ENCODE data around the gene DISC1.

DISC1 gene

DNA sequence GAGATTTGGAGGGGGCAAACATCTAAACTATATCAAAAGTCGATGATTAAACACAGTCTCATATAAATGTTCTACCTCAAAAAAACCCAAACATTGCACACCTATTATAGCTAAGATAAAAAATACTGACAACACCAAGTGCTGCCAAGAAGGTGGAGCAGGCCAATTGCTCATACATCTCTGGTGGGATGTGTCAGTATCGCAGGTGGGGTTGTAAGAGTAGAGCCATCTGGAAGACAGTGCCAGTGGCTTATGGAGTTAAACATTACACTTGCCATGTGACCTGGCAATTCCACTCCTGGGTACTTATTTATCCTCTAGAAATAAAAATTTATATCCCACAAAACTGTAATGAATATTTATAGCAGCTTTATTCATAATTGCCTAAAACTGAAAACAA lies 213.4 kb downstream of the DISC1 start:
- Mint-ChIP-seq H3K4me3 (no peak overlapping the region), H3K27me3 (ENCODE audit: low read depth, poor library complexity) (peaks cover 9% of the 10 kb centered on the region), H3K4me1 (peaks cover 8% of the 10 kb centered on the region), H3K27ac (no peak overlapping the region), H3K9me3 (no peaks in the 10 kb centered on the region), H3K36me3 (ENCODE audit: low read depth) (no peaks in the 10 kb centered on the region)
- no peak for DNase-seq
- TF ChIP-seq, protein P1, sequence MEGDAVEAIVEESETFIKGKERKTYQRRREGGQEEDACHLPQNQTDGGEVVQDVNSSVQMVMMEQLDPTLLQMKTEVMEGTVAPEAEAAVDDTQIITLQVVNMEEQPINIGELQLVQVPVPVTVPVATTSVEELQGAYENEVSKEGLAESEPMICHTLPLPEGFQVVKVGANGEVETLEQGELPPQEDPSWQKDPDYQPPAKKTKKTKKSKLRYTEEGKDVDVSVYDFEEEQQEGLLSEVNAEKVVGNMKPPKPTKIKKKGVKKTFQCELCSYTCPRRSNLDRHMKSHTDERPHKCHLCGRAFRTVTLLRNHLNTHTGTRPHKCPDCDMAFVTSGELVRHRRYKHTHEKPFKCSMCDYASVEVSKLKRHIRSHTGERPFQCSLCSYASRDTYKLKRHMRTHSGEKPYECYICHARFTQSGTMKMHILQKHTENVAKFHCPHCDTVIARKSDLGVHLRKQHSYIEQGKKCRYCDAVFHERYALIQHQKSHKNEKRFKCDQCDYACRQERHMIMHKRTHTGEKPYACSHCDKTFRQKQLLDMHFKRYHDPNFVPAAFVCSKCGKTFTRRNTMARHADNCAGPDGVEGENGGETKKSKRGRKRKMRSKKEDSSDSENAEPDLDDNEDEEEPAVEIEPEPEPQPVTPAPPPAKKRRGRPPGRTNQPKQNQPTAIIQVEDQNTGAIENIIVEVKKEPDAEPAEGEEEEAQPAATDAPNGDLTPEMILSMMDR (IDR thresholded peaks at IDR 0.05), result no peak

DNA sequence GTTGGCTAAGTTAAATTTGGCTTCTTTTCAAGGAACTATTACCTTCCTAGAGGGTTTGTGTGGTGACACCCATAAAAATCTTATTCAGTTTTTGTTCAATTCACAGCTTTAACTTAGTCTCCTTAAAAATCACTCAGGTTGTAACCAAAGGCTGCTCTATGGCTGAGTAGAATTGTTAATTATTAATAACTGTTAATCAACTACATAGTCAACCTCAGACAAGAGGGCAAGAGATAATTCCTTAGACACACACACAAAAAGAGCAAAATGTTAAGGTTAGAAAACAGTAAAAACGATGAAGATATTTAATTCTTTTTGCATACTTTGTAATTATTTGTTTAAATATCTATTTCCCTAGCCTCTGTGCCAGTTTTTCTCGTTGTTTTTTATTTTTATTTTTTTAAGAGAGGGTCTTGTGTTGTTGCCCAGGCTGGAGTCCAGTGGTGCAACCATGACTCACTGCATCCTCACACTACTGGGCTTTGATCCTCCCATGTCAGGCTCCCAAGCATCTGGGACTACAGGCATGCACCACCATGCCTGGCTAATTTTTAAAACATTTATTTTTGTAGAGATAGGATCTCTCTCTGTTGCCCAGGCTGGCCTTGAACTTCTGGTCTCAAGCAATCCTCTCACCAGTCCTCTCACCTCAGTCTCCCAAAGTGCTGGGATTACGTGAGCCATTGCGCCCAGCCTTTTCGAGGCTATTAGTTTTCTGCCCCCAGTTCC lies 215.2 kb downstream of the DISC1 start:
- no peaks in the 10 kb centered on the region for H3K9me3 Mint-ChIP-seq

DNA sequence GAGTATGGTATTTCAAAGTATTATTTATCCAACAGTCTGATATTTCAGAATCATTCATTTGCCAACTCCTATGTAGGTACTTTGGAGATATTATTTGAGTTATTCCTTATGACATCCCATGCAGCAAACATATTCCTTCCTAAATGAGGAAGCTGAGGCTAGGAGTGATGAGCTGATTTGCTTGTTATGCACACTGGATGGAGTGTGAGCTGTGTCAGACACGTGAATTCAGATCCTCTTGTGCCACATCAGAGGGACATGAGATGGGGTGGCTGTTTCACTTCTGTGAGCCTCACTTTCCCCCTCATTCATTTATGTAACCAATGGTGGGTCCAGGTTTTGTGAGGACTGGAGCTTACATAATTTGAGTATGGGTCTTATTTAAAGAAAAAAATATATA lies 215.9 kb downstream of the DISC1 start:
- H3K9me3 Mint-ChIP-seq, result no peaks in the 10 kb centered on the region
- H3K27ac Mint-ChIP-seq, result no peak overlapping the region
- TF ChIP-seq, protein P1 (IDR thresholded peaks at IDR 0.05), result no peak
- H3K4me1 Mint-ChIP-seq, result peaks cover 24% of the 10 kb centered on the region
- no peaks in the 10 kb centered on the region for H3K36me3 Mint-ChIP-seq (ENCODE audit: low read depth)
- peaks cover 11% of the 10 kb centered on the region for H3K27me3 Mint-ChIP-seq (ENCODE audit: low read depth, poor library complexity)
- no peak for DNase-seq
- no peak overlapping the region for H3K4me3 Mint-ChIP-seq

More for the DNA sequence above, 215.2 kb downstream of the DISC1 start:
- Mint-ChIP-seq H3K36me3 (ENCODE audit: low read depth) (no peaks in the 10 kb centered on the region), H3K27ac (no peak overlapping the region), H3K27me3 (ENCODE audit: low read depth, poor library complexity) (peaks cover 11% of the 10 kb centered on the region), H3K4me3 (no peak overlapping the region), H3K4me1 (peaks cover 18% of the 10 kb centered on the region)
- no peak for DNase-seq
- TF ChIP-seq, protein P1 (IDR thresholded peaks at IDR 0.05), result no peak

DNA sequence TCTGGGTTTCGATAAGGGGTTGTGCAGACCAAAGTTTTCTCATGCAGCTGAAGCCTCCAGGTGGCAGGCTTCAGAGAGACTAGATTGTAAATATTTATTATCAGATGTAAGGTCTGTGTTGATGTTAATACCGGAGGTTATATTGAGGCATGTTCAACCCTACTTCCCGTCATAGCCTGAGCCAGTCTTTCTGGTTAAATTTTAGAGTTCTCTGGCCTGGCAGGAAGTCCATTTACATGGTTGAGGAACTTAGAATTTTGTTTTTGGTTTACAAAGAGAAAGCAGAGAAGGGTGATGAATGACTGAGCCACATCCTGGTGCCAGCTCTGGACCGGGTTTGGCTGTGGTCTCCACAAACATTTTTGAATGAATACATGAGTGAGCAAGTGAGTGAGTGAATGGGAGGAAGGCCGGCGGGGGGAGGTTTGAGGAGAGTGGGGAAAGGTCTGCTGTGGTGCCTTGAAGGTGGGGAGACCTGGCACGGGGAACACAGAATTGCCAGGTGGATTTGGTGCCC lies 218.5 kb downstream of the DISC1 start:
- H3K36me3 Mint-ChIP-seq (ENCODE audit: low read depth), result no peaks in the 10 kb centered on the region
- H3K4me3 Mint-ChIP-seq, result no peak overlapping the region
- no peak overlapping the region for H3K27ac Mint-ChIP-seq
- no peaks in the 10 kb centered on the region for H3K9me3 Mint-ChIP-seq
- peaks cover 4% of the 10 kb centered on the region for H3K27me3 Mint-ChIP-seq (ENCODE audit: low read depth, poor library complexity)
- no peak for DNase-seq
- TF ChIP-seq, protein P1 (IDR thresholded peaks at IDR 0.05), result no peak
- peaks cover 21% of the 10 kb centered on the region for H3K4me1 Mint-ChIP-seq

DNA sequence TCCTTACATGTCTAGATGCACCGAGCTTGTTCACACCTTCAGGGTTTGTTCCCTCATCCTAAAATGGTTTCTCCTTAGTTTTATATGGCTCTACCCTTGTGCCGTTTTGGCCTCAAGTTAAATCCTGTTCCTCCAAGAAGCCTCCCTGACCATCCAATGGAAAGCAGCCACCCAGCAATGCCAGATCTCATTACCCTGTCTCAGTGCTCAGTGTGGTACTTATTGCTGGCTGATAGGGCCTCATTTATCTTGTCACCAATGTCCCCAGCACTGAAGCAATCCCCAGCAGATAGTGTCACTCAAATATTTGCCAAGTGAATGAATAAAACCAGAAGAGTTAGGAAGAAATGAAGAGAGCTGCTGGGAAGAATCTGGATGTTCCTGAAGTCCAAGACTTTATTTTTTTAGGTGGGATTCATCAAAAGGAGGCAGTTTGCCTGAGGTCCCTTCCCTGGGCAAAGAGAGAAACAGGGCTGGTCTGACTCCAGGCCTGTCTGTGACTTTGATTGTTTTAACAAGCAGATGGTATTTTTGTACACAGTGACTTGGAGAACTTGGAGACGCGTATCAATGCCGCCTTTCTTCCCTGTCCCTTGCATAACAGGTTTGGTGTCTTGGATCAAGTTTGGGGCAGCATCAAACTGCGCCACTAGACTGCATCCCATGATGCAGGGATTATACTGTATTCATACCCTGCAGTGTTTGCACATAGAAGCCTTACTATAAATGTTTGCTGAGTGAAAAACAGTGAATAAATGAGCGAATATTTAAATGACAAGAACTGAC lies 221.2 kb downstream of the DISC1 start:
- Mint-ChIP-seq H3K4me3 (no peak overlapping the region), H3K27me3 (ENCODE audit: low read depth, poor library complexity) (peaks cover 4% of the 10 kb centered on the region), H3K36me3 (ENCODE audit: low read depth) (no peaks in the 10 kb centered on the region), H3K9me3 (no peaks in the 10 kb centered on the region), H3K27ac (no peak overlapping the region), H3K4me1 (peaks cover 30% of the 10 kb centered on the region)
- TF ChIP-seq, protein P1 (IDR thresholded peaks at IDR 0.05), result no peak
- no peak for DNase-seq
